ENCODE measurements around the gene SRGAP3. TPM values are rescaled to one million over a fixed set of nuclear protein-coding genes. Genes with fewer than 3 reads are reported as not detected.
A peak's percentile ranks its signal among the peaks of the same experiment; 100 is the strongest.

The SRGAP3 gene
- total and polyA plus RNA-seq, 2 experiments from 2014 or later: 0.89 to 1.7 TPM

- DNase-seq: no peak
- Histone ChIP-seq H3K79me2 (ENCODE audit: insufficient read depth) (no peaks in the 10 kb centered on the region), H3K4me3 (no peak overlapping the region), H3K27me3 (replicated peaks; ENCODE audit: insufficient read depth) (no peaks in the 10 kb centered on the region), H3F3A (ENCODE audit: insufficient read depth) (no peaks in the 10 kb centered on the region), H3K36me3 (ENCODE audit: low read depth) (no peaks in the 10 kb centered on the region), H3K27ac (no peak overlapping the region), H3K4me2 (ENCODE audit: unreplicated experiment) (no peak overlapping the region), H3K9me2 (ENCODE audit: insufficient read depth) (no peaks in the 10 kb centered on the region), H3K4me1 (ENCODE audit: insufficient read depth) (no peaks in the 10 kb centered on the region), H4K20me1 (ENCODE audit: insufficient read depth) (no peaks in the 10 kb centered on the region), H2AFZ (no peak overlapping the region), H3K9me3 (ENCODE audit: low read depth) (no peaks in the 10 kb centered on the region), H3K9ac (no peak overlapping the region)
- TF ChIP-seq EZH2 (IDR thresholded peaks at IDR 0.05; ENCODE audit: insufficient read depth, poor library complexity, severe bottlenecking) (no peak), EZH2phosphoT487 (IDR thresholded peaks at IDR 0.05; ENCODE audit: insufficient read depth, low read depth) (no peak)
- in situ Hi-C loops (cut with MboI): loop anchor here (5.0 kb wide), 1 partner anchor 94 kb away; no protein-coding TSS in a partner anchor
- 55 to 57% methylated on average over 2 of the region's 2 CpGs for WGBS, 2 experiments (ENCODE audit: low coverage in 1 of 2, low lambda C conversion rate in 2 of 2, missing lambda C conversion rate in 2 of 2)
Observed at GRCh38 chr3:9066141-9066540, 183.3 kb downstream of the SRGAP3 start.

GRCh38 chr3:9064850-9065249, 184.6 kb downstream of the SRGAP3 start:
- Histone ChIP-seq H3K79me2 (ENCODE audit: insufficient read depth) (no peaks in the 10 kb centered on the region), H2AFZ (no peak overlapping the region), H3K4me1 (ENCODE audit: insufficient read depth) (no peaks in the 10 kb centered on the region), H3K27me3 (replicated peaks; ENCODE audit: insufficient read depth) (no peaks in the 10 kb centered on the region), H3K4me2 (ENCODE audit: unreplicated experiment) (no peak overlapping the region), H3K4me3 (no peak overlapping the region), H3K36me3 (ENCODE audit: low read depth) (no peaks in the 10 kb centered on the region), H3K27ac (no peak overlapping the region), H3K9me2 (ENCODE audit: insufficient read depth) (no peaks in the 10 kb centered on the region), H3K9ac (no peak overlapping the region), H3F3A (ENCODE audit: insufficient read depth) (no peaks in the 10 kb centered on the region), H4K20me1 (ENCODE audit: insufficient read depth) (no peaks in the 10 kb centered on the region), H3K9me3 (ENCODE audit: low read depth) (no peaks in the 10 kb centered on the region)
- peak; percentile 12 for DNase-seq
- TF ChIP-seq EZH2phosphoT487 (IDR thresholded peaks at IDR 0.05; ENCODE audit: insufficient read depth, low read depth): no peak
- TF ChIP-seq EZH2 (IDR thresholded peaks at IDR 0.05; ENCODE audit: insufficient read depth, poor library complexity, severe bottlenecking): no peak
- in situ Hi-C loops (cut with MboI): loop anchor here (5.0 kb wide), 1 partner anchor 93 kb away; no protein-coding TSS in a partner anchor
- WGBS, 2 experiments (ENCODE audit: low coverage in 1 of 2, low lambda C conversion rate in 2 of 2, missing lambda C conversion rate in 2 of 2): 1 to 4% methylated on average over 5 of the region's 5 CpGs

GRCh38 chr3:9064251-9064650, 185.2 kb downstream of the SRGAP3 start:
- Histone ChIP-seq H3K27ac (no peak overlapping the region), H3K27me3 (replicated peaks; ENCODE audit: insufficient read depth) (no peaks in the 10 kb centered on the region), H3K9ac (no peak overlapping the region), H2AFZ (no peak overlapping the region), H3K4me2 (ENCODE audit: unreplicated experiment) (no peak overlapping the region), H3K4me1 (ENCODE audit: insufficient read depth) (no peaks in the 10 kb centered on the region), H3K9me3 (ENCODE audit: low read depth) (no peaks in the 10 kb centered on the region), H3K36me3 (ENCODE audit: low read depth) (no peaks in the 10 kb centered on the region), H3K79me2 (ENCODE audit: insufficient read depth) (no peaks in the 10 kb centered on the region), H3K4me3 (no peak overlapping the region), H4K20me1 (ENCODE audit: insufficient read depth) (no peaks in the 10 kb centered on the region), H3K9me2 (ENCODE audit: insufficient read depth) (no peaks in the 10 kb centered on the region), H3F3A (ENCODE audit: insufficient read depth) (no peaks in the 10 kb centered on the region)
- in situ Hi-C loops (cut with MboI): no loop called here
- TF ChIP-seq EZH2 (IDR thresholded peaks at IDR 0.05; ENCODE audit: insufficient read depth, poor library complexity, severe bottlenecking): no peak
- TF ChIP-seq EZH2phosphoT487 (IDR thresholded peaks at IDR 0.05; ENCODE audit: insufficient read depth, low read depth): no peak
- DNase-seq: no peak
- 80 to 87% methylated on average over 9 of the region's 9 CpGs for WGBS, 2 experiments (ENCODE audit: low coverage in 1 of 2, low lambda C conversion rate in 2 of 2, missing lambda C conversion rate in 2 of 2)

- H4K20me1 ChIP-seq (ENCODE audit: insufficient read depth): no peaks in the 10 kb centered on the region
- H3K9ac ChIP-seq: no peak overlapping the region
- no peaks in the 10 kb centered on the region for H3K36me3 ChIP-seq (ENCODE audit: low read depth)
- WGBS, 2 experiments (ENCODE audit: low coverage in 1 of 2, low lambda C conversion rate in 2 of 2, missing lambda C conversion rate in 2 of 2): 17 to 20% methylated on average over 1 of the region's 1 CpG
- no peaks in the 10 kb centered on the region for H3K4me1 ChIP-seq (ENCODE audit: insufficient read depth)
- H3K9me2 ChIP-seq (ENCODE audit: insufficient read depth): no peaks in the 10 kb centered on the region
- no peak for TF ChIP-seq EZH2 (IDR thresholded peaks at IDR 0.05; ENCODE audit: insufficient read depth, poor library complexity, severe bottlenecking)
- no peak for TF ChIP-seq EZH2phosphoT487 (IDR thresholded peaks at IDR 0.05; ENCODE audit: insufficient read depth, low read depth)
- no peaks in the 10 kb centered on the region for H3K9me3 ChIP-seq (ENCODE audit: low read depth)
- H3K4me2 ChIP-seq (ENCODE audit: unreplicated experiment): no peak overlapping the region
- no peak for DNase-seq
- no peaks in the 10 kb centered on the region for H3F3A ChIP-seq (ENCODE audit: insufficient read depth)
- no peak overlapping the region for H3K4me3 ChIP-seq
- in situ Hi-C loops (cut with MboI): no loop called here
- H3K79me2 ChIP-seq (ENCODE audit: insufficient read depth): no peaks in the 10 kb centered on the region
- H2AFZ ChIP-seq: no peak overlapping the region
- no peaks in the 10 kb centered on the region for H3K27me3 ChIP-seq (replicated peaks; ENCODE audit: insufficient read depth)
- H3K27ac ChIP-seq: no peak overlapping the region
Observed at GRCh38 chr3:9062570-9062969, 186.9 kb downstream of the SRGAP3 start.

- no peak overlapping the region for H3K4me3 ChIP-seq
- WGBS, 2 experiments (ENCODE audit: low coverage in 1 of 2, low lambda C conversion rate in 2 of 2, missing lambda C conversion rate in 2 of 2): 65 to 72% methylated on average over 2 of the region's 2 CpGs
- DNase-seq: no peak
- no peak for TF ChIP-seq EZH2 (IDR thresholded peaks at IDR 0.05; ENCODE audit: insufficient read depth, poor library complexity, severe bottlenecking)
- no peak for TF ChIP-seq EZH2phosphoT487 (IDR thresholded peaks at IDR 0.05; ENCODE audit: insufficient read depth, low read depth)
- no peak overlapping the region for H3K27ac ChIP-seq
- no peak overlapping the region for H3K4me2 ChIP-seq (ENCODE audit: unreplicated experiment)
- no peaks in the 10 kb centered on the region for H3K4me1 ChIP-seq (ENCODE audit: insufficient read depth)
- H3K79me2 ChIP-seq (ENCODE audit: insufficient read depth): no peaks in the 10 kb centered on the region
- no peaks in the 10 kb centered on the region for H3K9me2 ChIP-seq (ENCODE audit: insufficient read depth)
- no peaks in the 10 kb centered on the region for H3K36me3 ChIP-seq (ENCODE audit: low read depth)
- H4K20me1 ChIP-seq (ENCODE audit: insufficient read depth): no peaks in the 10 kb centered on the region
- in situ Hi-C loops (cut with MboI): no loop called here
- H3K9me3 ChIP-seq (ENCODE audit: low read depth): no peaks in the 10 kb centered on the region
- no peaks in the 10 kb centered on the region for H3F3A ChIP-seq (ENCODE audit: insufficient read depth)
- no peaks in the 10 kb centered on the region for H3K27me3 ChIP-seq (replicated peaks; ENCODE audit: insufficient read depth)
- no peak overlapping the region for H2AFZ ChIP-seq
- no peak overlapping the region for H3K9ac ChIP-seq
Observed at GRCh38 chr3:9061634-9062033, 187.8 kb downstream of the SRGAP3 start.
